ENCODE measurements around the gene ARF4. TPM values are rescaled to one million over a fixed set of nuclear protein-coding genes. Genes with fewer than 3 reads are reported as not detected.

ARF4 gene
- total and polyA plus RNA-seq, 2 of the 4 experiments (the other 2 are of a cell fraction) = 172 to 412 TPM

- H3K36me3 ChIP-seq (ENCODE audit: control insufficient read depth, insufficient read depth, low read length) = peaks cover 43% of the 10 kb centered on the region
- in situ Hi-C loops (cut with MboI; ENCODE audit: low sequenced_read_pairs) = loop anchor here (25.0 kb wide), 1 partner anchor 408 kb away; the partner anchor contains the start of gene IL17RD
- WGBS, 2 experiments (ENCODE audit: extremely low coverage in 2 of 2, insufficient read length in 1 of 2) = no CpG with 5 or more reads among the region's 6 CpGs
Observed at GRCh38 chr3:57569859-57570450, 27.2 kb downstream of the ARF4 start.

More at GRCh38 chr3:57569859-57570450, 27.2 kb downstream of the ARF4 start:
- no peak overlapping the region for H4K5ac ChIP-seq (ENCODE audit: low read depth, low read length)
- CTCF ChIA-PET = interaction anchor here (0.7 kb wide), 1 partner anchor 337 kb away, joined by 4 read pairs; no protein-coding TSS in a partner anchor
- H3K4me2 ChIP-seq (ENCODE audit: low read depth, low read length) = no peak overlapping the region
- no peak overlapping the region for H3K27ac ChIP-seq (ENCODE audit: insufficient read depth, low read length)
- H2BK120ac ChIP-seq (ENCODE audit: low read depth, low read length) = no peak overlapping the region
- no peak overlapping the region for H3K23ac ChIP-seq (ENCODE audit: low read depth, low read length)
- H4K91ac ChIP-seq (ENCODE audit: insufficient read depth, low read depth, low read length) = no peak overlapping the region
- no peaks in the 10 kb centered on the region for H3K27me3 ChIP-seq (ENCODE audit: control insufficient read depth, insufficient read depth, low read length)
- no peak overlapping the region for H2AK9ac ChIP-seq (replicated peaks; ENCODE audit: low read depth, low read length, poor library complexity)
- BruUV-seq (replicated peaks) = no TSS peak
- H3K14ac ChIP-seq (replicated peaks; ENCODE audit: low read depth, low read length) = no peak overlapping the region
- 0 out of 2 replicates have a peak, but pooled peaks cover 3% of the 10 kb centered on the region for H3K9me1 ChIP-seq (ENCODE audit: insufficient read depth, low read length)
- peaks cover 7 to 49% of the 10 kb centered on the region in 2 experiments; a peak in 3 of 4 replicates for H3K79me1 ChIP-seq (ENCODE audit: low read depth in 1 of 2, low read length in 2 of 2)
- H2BK20ac ChIP-seq (ENCODE audit: low read depth, low read length) = no peak overlapping the region
- no peak overlapping the region for H2BK5ac ChIP-seq (ENCODE audit: low read depth, low read length, poor library complexity, severe bottlenecking)
- H3K4me1 ChIP-seq (ENCODE audit: control insufficient read depth, insufficient read depth, low read length) = no peaks in the 10 kb centered on the region
- no peak overlapping the region for H2BK15ac ChIP-seq (ENCODE audit: low read depth, low read length)
- POLR2A ChIA-PET (ENCODE audit: unreplicated experiment) = interaction anchor here (0.6 kb wide), 1 partner anchor 300 kb away, joined by 13 read pairs; no protein-coding TSS in a partner anchor
- intact Hi-C loops (cut with micrococcal nuclease) (no loop called here), dilution Hi-C loops (cut with HindIII; ENCODE audit: low sequenced_read_pairs, unreplicated experiment) (no loop called here)
- no peak for DNase-seq
- no peak overlapping the region for H3K56ac ChIP-seq (ENCODE audit: extremely low read depth, insufficient read depth, low read length)
- H3K4ac ChIP-seq (ENCODE audit: low read depth, low read length) = no peak overlapping the region
- TF ChIP-seq MXI1 (IDR thresholded peaks at IDR 0.05; ENCODE audit: borderline replicate concordance, low read depth, low read length) (no peak), POLR2A (IDR thresholded peaks at IDR 0.05; ENCODE audit: low read depth, low read length) (no peak), CTCF (conservative IDR thresholded peaks at IDR 0.05; ENCODE audit: low read depth, low read length) (no peak), FOS (IDR thresholded peaks at IDR 0.05; ENCODE audit: low read depth, low read length) (no peak), SMC3 (IDR thresholded peaks at IDR 0.05; ENCODE audit: low read depth, low read length) (no peak), CHD1 (IDR thresholded peaks at IDR 0.05; ENCODE audit: low read depth, low read length) (no peak), BHLHE40 (IDR thresholded peaks at IDR 0.05; ENCODE audit: low read depth, low read length) (no peak), MAFK (IDR thresholded peaks at IDR 0.05; ENCODE audit: low read depth, low read length) (no peak), RFX5 (IDR thresholded peaks at IDR 0.05; ENCODE audit: low read depth, low read length) (no peak), NFE2L2 (IDR thresholded peaks at IDR 0.05; ENCODE audit: low read depth, low read length) (no peak), USF2 (IDR thresholded peaks at IDR 0.05; ENCODE audit: low read depth, low read length) (no peak), RCOR1 (IDR thresholded peaks at IDR 0.05; ENCODE audit: insufficient replicate concordance, low read length) (no peak), MAZ (IDR thresholded peaks at IDR 0.05; ENCODE audit: borderline replicate concordance, low read depth, low read length) (no peak), RAD21 (IDR thresholded peaks at IDR 0.05; ENCODE audit: low read length) (no peak), ELK1 (IDR thresholded peaks at IDR 0.05; ENCODE audit: borderline replicate concordance, low read depth, low read length) (no peak), CEBPB (IDR thresholded peaks at IDR 0.05; ENCODE audit: low read depth, low read length) (no peak)
- H4K20me1 ChIP-seq (ENCODE audit: insufficient read depth, low read length) = peaks cover 51% of the 10 kb centered on the region
- no peak overlapping the region for H2AK5ac ChIP-seq (ENCODE audit: low read depth, low read length)
- no peak overlapping the region for H3K18ac ChIP-seq (ENCODE audit: low read depth, low read length)
- no peaks in the 10 kb centered on the region for H3K9me3 ChIP-seq (ENCODE audit: control insufficient read depth, insufficient read depth, low read length)
- no peak overlapping the region for H4K8ac ChIP-seq (ENCODE audit: low read depth in 2 of 2, low read length in 2 of 2)
- no peak for ATAC-seq (ENCODE audit: low read depth)
- H2AFZ ChIP-seq (replicated peaks; ENCODE audit: low read length, poor library complexity) = no peak overlapping the region
- H3K4me3 ChIP-seq (ENCODE audit: insufficient read depth, low read depth, low read length) = no peak overlapping the region
- H3K9ac ChIP-seq (ENCODE audit: low read depth, low read length) = no peak overlapping the region

Data from IMR-90 (cell line).